ENCODE results near the gene PRPF40B.

The PRPF40B gene

GRCh38 chr12:49665384-49665783 lies 42.0 kb downstream of the PRPF40B start:
- Histone ChIP-seq H3K27me3 (ENCODE audit: low read length) (no peaks in the 10 kb centered on the region), H3K4me3 (ENCODE audit: insufficient read depth, low read length, poor library complexity, severe bottlenecking) (no peak overlapping the region), H3K9me2 (replicated peaks; ENCODE audit: insufficient read depth, low read length) (no peaks in the 10 kb centered on the region), H3K36me3 (ENCODE audit: low read length) (no peaks in the 10 kb centered on the region), H3K4me2 (ENCODE audit: low read depth, low read length, poor library complexity, severe bottlenecking) (no peak overlapping the region), H3K79me2 (ENCODE audit: insufficient read depth, low read length) (0 out of 2 replicates have a peak, but pooled peaks cover 4% of the 10 kb centered on the region), H4K20me1 (ENCODE audit: low read depth, low read length) (no peaks in the 10 kb centered on the region), H3K9me3 (ENCODE audit: insufficient read depth, low read length) (no peaks in the 10 kb centered on the region), H2AFZ (ENCODE audit: low read depth, low read length, severe bottlenecking) (no peak overlapping the region), H3K27ac (ENCODE audit: low read depth, low read length) (peak overlapping the region; percentile 86), H3K9ac (ENCODE audit: low read length) (no peak overlapping the region), H3F3A (ENCODE audit: insufficient read depth) (peaks cover 5% of the 10 kb centered on the region)
- TF ChIP-seq EZH2phosphoT487 (conservative IDR thresholded peaks at IDR 0.05; ENCODE audit: low read length) (no peak), CTCF (IDR thresholded peaks at IDR 0.05; ENCODE audit: insufficient read depth, low read length, poor library complexity, severe bottlenecking) (no peak)

GRCh38 chr12:49666176-49666575 lies 42.8 kb downstream of the PRPF40B start:
- Histone ChIP-seq H3K36me3 (ENCODE audit: low read length) (no peaks in the 10 kb centered on the region), H2AFZ (ENCODE audit: low read depth, low read length, severe bottlenecking) (no peak overlapping the region), H3K27me3 (ENCODE audit: low read length) (no peaks in the 10 kb centered on the region), H3K9ac (ENCODE audit: low read length) (no peak overlapping the region), H3F3A (ENCODE audit: insufficient read depth) (peaks cover 12% of the 10 kb centered on the region), H3K9me2 (replicated peaks; ENCODE audit: insufficient read depth, low read length) (no peaks in the 10 kb centered on the region), H4K20me1 (ENCODE audit: low read depth, low read length) (no peaks in the 10 kb centered on the region), H3K27ac (ENCODE audit: low read depth, low read length) (no peak overlapping the region), H3K9me3 (ENCODE audit: insufficient read depth, low read length) (no peaks in the 10 kb centered on the region), H3K4me2 (ENCODE audit: low read depth, low read length, poor library complexity, severe bottlenecking) (no peak overlapping the region), H3K79me2 (ENCODE audit: insufficient read depth, low read length) (0 out of 2 replicates have a peak, but pooled peaks cover 4% of the 10 kb centered on the region), H3K4me3 (ENCODE audit: insufficient read depth, low read length, poor library complexity, severe bottlenecking) (no peak overlapping the region)
- TF ChIP-seq CTCF (IDR thresholded peaks at IDR 0.05; ENCODE audit: insufficient read depth, low read length, poor library complexity, severe bottlenecking) (no peak), EZH2phosphoT487 (conservative IDR thresholded peaks at IDR 0.05; ENCODE audit: low read length) (no peak)

- Histone ChIP-seq H3K4me3 (ENCODE audit: insufficient read depth, low read length, poor library complexity, severe bottlenecking) (no peak overlapping the region), H3K9ac (ENCODE audit: low read length) (0 out of 2 replicates have a peak overlapping the region, but pooled peaks have one; percentile 3), H4K20me1 (ENCODE audit: low read depth, low read length) (no peaks in the 10 kb centered on the region), H3K79me2 (ENCODE audit: insufficient read depth, low read length) (0 out of 2 replicates have a peak, but pooled peaks cover 4% of the 10 kb centered on the region), H3F3A (ENCODE audit: insufficient read depth) (peaks cover 18% of the 10 kb centered on the region), H3K27me3 (ENCODE audit: low read length) (no peaks in the 10 kb centered on the region), H3K9me2 (replicated peaks; ENCODE audit: insufficient read depth, low read length) (no peaks in the 10 kb centered on the region), H2AFZ (ENCODE audit: low read depth, low read length, severe bottlenecking) (no peak overlapping the region), H3K27ac (ENCODE audit: low read depth, low read length) (no peak overlapping the region), H3K9me3 (ENCODE audit: insufficient read depth, low read length) (no peaks in the 10 kb centered on the region), H3K36me3 (ENCODE audit: low read length) (no peaks in the 10 kb centered on the region), H3K4me2 (ENCODE audit: low read depth, low read length, poor library complexity, severe bottlenecking) (no peak overlapping the region)
- TF ChIP-seq EZH2phosphoT487 (conservative IDR thresholded peaks at IDR 0.05; ENCODE audit: low read length) (no peak), CTCF (IDR thresholded peaks at IDR 0.05; ENCODE audit: insufficient read depth, low read length, poor library complexity, severe bottlenecking) (no peak)
These were observed 44.1 kb downstream of the PRPF40B start for GRCh38 chr12:49667325-49668090.
